Measurements from ENCODE around the gene PBRM1.

PBRM1 gene

GRCh38 chr3:52524752-52525679 lies 160.7 kb downstream of the PBRM1 start:
- no peak for DNase-seq (ENCODE audit: low read depth)

GRCh38 chr3:52524258-52524751 lies 161.4 kb downstream of the PBRM1 start:
- no peak for DNase-seq (ENCODE audit: low read depth)

DNA sequence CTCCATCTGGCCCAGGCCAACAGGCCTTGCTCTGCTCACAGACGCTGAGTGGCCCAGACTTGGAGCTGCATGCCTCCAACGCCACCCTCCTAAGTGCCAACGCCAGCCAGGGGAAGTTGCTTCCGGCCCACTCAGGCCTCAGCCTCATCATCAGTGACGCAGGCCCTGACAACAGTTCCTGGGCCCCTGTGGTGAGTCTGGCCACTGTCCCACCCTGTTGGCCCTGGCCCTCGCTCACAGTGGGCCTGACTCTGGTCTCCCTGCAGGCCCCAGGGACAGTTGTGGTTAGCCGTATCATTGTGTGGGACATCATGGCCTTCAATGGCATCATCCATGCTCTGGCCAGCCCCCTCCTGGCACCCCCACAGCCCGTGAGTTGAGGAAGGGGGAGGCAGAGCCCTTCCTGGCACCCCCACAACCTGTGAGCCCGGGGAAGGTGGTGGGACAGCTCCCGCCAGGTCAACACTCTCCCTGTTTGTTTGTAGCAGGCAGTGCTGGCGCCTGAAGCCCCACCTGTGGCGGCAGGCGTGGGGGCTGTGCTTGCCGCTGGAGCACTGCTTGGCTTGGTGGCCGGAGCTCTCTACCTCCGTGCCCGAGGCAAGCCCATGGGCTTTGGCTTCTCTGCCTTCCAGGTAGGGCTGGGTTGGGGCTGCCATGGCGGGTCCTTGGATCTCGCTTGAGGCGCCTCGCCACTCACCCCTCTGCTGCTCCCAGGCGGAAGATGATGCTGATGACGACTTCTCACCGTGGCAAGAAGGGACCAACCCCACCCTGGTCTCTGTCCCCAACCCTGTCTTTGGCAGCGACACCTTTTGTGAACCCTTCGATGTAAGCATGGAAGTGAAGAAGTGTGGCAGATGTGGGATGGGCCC lies 162.1 kb downstream of the PBRM1 start:
- DNase-seq (ENCODE audit: low read depth): no peak

- DNase-seq (ENCODE audit: low read depth): no peak
These were observed 163.0 kb downstream of the PBRM1 start for GRCh38 chr3:52522651-52523251.

DNA sequence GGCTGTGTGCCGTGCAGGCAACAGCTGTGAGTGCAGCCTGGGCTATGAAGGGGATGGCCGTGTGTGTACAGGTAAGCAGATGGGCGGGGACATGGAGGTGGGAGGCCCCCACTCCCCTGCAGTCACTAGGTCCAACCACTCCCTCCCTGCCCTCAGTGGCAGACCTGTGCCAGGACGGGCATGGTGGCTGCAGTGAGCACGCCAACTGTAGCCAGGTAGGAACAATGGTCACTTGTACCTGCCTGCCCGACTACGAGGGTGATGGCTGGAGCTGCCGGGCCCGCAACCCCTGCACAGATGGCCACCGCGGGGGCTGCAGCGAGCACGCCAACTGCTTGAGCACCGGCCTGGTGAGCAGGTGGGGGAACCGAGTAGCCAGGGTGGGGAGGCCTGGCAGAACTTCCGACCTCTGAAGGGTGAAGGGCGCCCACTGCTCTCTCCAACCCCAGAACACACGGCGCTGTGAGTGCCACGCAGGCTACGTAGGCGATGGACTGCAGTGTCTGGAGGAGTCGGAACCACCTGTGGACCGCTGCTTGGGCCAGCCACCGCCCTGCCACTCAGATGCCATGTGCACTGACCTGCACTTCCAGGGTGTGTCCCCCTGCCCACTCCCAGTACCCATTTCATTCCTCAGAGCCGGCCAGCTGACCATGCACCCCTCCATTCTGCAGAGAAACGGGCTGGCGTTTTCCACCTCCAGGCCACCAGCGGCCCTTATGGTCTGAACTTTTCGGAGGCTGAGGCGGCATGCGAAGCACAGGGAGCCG lies 163.6 kb downstream of the PBRM1 start:
- DNase-seq (ENCODE audit: low read depth): no peak

DNA sequence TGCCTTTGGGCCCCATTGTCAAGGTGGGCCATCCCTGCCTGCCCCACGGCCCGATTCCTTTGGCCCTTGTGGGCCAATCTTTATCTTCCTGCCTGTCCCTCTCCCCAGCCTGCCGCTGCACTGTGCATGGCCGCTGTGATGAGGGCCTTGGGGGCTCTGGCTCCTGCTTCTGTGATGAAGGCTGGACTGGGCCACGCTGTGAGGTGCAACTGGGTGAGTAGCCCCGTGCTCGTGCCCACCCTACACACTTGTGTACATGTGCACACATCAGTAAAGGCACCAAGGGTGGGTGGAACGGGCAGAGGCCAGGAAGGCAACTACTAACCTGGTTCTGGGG lies 164.3 kb downstream of the PBRM1 start:
- no peak for DNase-seq (ENCODE audit: low read depth)

- DNase-seq (ENCODE audit: low read depth): no peak
These were observed 164.8 kb downstream of the PBRM1 start for GRCh38 chr3:52520716-52521487.

DNA sequence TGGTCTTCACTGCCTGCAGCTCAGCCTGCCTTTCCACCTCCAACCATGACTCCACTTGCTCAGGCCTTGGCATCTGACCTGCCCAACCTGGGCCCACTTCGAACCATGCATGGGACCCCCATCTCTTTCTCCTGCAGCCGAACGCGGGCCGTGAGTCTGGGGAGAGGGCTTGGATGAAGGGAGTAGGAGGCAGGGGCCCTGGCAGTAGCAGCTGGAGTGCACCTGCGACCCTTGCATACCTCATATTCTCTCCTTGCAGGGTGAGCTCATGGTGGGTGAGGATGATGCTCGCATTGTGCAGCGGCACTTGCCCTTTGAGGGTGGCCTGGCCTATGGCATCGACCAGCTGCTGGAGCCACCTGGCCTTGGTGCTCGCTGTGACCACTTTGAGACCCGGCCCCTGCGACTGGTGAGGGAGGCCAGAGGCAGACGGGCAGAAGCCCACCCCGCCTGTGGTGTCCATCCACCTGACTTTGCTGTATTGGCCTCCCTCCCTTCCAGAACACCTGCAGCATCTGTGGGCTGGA lies 165.5 kb downstream of the PBRM1 start:
- no peak for DNase-seq (ENCODE audit: low read depth)

- DNase-seq (ENCODE audit: low read depth): no peak
These were observed 166.1 kb downstream of the PBRM1 start for GRCh38 chr3:52519445-52520140.

GRCh38 chr3:52518723-52519444 lies 166.8 kb downstream of the PBRM1 start:
- DNase-seq (ENCODE audit: low read depth): no peak

GRCh38 chr3:52517796-52518722 lies 167.7 kb downstream of the PBRM1 start:
- no peak for DNase-seq (ENCODE audit: low read depth)

- no peak for DNase-seq (ENCODE audit: low read depth)
These were observed 169.1 kb downstream of the PBRM1 start for GRCh38 chr3:52516509-52517195.

GRCh38 chr3:52515192-52515591 lies 170.5 kb downstream of the PBRM1 start:
- no peak for DNase-seq (ENCODE audit: low read depth)

GRCh38 chr3:52514576-52514975 lies 171.1 kb downstream of the PBRM1 start:
- DNase-seq (ENCODE audit: low read depth): no peak

DNA sequence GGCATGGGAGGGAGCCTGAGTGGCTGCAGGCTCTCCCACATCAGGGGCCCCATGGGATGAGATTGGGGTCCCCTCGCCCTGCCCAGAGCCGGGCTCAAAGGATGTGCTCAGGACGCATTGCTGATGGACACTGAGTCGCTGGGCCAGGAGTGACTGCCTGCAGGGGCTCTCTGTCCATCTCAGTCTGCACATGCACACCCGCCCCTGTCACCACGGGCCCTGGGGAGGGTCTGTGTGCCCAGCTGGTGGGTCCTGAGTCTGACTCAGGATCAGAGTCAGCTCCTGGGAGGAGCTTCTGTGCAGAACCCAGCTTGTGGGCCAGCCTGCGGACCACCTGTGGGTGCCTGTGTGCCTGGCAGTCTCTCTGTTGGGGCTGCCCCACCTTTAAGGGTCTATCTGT lies 172.4 kb downstream of the PBRM1 start:
- no peak for DNase-seq (ENCODE audit: low read depth)

- DNase-seq (ENCODE audit: low read depth): no peak
These were observed 173.0 kb downstream of the PBRM1 start for GRCh38 chr3:52512727-52513126.

DNA sequence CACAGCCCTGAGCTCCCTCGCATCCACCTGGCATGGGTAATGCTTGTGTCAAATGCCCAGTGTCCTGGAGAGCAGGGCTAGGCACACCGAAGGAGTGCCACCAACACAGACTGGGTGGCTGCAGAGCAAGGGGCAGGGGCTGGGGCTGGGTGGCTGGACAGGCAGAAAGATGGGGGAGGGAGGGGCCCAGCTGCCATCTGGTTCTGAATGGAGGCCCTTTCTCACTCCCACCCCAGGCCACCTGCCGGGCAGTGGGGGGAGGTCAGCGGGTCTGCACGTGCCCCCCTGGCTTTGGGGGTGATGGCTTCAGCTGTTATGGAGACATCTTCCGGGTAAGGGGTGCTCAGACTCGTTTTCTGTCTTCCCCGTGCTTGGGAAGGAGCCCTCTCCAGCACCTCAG lies 173.6 kb downstream of the PBRM1 start:
- DNase-seq (ENCODE audit: low read depth): no peak

GRCh38 chr3:52511509-52511908 lies 174.2 kb downstream of the PBRM1 start:
- no peak for DNase-seq (ENCODE audit: low read depth)

Data from activated T-helper 1 cell treated with Interleukin-2 at 50 U/mL for 16 hours (primary cell).